ENCODE results near the gene LRRC4C.
"Not testable (repeated sequence)": the region's sequence is repeated elsewhere in the genome, so short reads cannot be mapped to it uniquely, and the experiment has no call there.

The LRRC4C gene

GRCh38 chr11:40203606-40204005 is 1255.8 kb downstream of the LRRC4C start:
- no peak for DNase-seq

- no peak for DNase-seq
Observed at GRCh38 chr11:40202589-40203270, 1256.7 kb downstream of the LRRC4C start.

DNA sequence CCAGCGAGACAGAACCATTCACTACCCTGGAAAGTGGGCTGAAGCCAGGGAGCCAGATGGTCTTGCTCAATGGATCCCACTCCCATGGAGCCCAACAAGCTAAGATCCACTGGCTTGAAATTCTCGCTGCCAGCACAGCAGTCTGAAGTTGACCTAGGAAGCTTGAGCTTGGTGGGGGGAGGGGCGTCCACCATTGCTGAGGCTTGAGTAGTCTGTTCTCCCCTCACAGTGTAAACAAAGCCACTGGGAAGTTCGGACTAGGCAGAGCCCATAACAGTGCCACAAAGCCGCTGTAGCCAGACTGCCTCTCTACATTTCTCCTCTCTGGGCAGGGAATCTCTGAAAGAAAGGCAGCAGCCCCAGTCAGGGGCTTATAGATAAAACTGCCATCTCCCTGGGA is 1266.9 kb downstream of the LRRC4C start:
- not testable (repeated sequence) for DNase-seq

DNA sequence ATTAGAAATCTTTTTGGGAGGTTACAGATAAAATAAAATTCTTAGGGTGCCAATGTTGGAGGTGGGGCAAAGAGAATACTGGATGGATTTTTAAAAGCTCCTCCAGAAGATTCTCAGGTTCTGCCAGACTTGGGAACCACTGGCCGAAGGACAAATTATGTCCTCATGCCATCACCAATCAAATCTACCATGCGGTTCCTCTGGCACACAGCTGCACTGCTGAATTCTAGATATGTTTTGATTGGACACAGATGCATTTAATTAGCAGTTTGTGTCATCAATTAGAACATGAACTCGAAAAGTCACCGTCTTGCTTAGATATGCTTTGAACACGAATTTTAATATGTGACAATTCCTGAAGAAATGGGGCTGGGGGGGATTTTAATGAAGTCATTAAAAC is 1269.2 kb downstream of the LRRC4C start:
- DNase-seq = no peak

- DNase-seq = no peak
Observed at GRCh38 chr11:40188848-40189247, 1270.6 kb downstream of the LRRC4C start.

- no peak for DNase-seq
Observed at GRCh38 chr11:40187295-40187694, 1272.2 kb downstream of the LRRC4C start.

GRCh38 chr11:40186437-40187263 is 1272.8 kb downstream of the LRRC4C start:
- DNase-seq = no peak

- no peak for DNase-seq
Observed at GRCh38 chr11:40185793-40186192, 1273.7 kb downstream of the LRRC4C start.

DNA sequence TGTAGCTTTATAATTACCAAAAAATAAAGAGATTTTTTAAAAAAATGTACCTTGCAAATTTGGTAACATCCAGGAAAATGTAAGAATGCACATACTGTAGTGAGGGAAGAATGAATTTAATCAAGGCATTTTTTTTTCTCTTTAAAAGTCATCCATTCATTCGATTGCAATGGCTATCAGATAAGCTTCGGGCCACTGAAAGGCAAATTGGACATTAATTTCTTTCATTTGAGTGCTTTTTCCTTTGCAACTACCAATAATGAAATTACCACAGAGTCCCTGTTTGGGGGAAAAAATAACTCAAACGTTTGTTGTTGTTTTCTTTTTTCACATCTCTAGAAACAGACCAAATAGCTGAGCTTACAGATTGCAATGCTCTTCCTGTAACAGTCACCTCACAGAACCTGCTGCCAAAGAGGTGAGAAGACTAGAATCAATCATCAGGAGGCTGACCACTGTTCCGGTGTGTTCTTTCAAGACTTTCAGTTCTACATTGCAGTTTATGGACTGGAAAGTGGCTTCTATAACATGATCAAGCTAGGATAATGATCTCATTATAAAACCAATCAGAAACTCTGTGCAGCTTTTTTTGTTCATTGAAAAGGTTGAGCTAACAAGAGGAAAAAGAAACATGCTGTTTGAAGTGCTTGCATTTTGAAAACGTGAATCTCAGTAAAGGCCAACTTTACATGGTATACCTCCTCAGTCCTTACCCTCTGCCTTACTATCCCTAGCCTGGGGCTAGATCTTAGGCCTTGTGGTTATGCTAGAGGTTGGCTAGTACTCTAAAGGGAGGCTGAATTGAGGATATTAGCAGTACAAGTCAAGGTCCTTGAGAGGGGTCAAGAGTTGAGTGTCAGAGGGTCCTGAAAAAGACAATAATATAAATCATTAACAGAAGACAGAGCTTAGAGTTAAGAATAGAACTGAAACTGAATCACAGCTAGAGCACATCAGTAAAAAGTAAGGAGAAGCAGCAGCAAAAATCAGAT is 1276.1 kb downstream of the LRRC4C start:
- DNase-seq = no peak

DNA sequence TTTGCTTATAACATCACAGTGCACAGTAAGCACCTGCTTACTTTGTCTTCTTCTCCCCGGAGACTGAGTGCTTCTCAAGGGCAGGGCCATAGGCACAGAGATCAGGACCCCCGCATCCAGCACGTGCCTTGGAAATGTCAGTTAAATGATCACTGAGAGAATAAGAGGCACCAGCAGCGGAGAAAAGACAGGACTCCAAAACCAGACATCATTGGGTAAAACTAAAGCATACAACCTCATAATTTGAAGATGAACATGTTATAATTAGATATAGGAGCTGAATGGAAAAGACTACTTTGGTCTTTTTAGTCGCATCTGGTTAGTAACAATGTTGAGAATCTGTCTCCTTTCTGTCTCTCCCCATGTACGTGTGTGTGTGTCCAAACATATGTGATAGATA is 1279.9 kb downstream of the LRRC4C start:
- no peak for DNase-seq

DNA sequence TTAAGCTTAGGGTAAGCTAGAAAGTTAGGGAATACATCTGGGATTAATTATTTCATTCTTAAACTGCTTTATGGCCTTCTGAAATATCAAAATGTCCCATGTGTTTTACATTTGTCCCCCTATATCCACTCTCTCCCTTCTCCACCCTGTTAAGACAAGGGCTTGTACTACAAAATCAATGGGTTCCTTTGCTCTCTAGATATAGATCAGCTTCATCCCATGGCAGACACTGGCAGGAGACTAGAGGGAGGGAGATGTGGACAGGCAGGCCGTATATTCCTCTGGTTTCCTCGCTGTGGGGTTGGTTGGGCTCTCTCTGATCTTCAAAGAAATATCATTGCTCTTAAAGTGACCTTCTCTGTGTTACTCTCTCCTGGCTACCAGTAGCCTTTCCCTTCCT is 1281.0 kb downstream of the LRRC4C start:
- no peak for DNase-seq

GRCh38 chr11:40175980-40176379 is 1283.5 kb downstream of the LRRC4C start:
- no peak for DNase-seq

DNA sequence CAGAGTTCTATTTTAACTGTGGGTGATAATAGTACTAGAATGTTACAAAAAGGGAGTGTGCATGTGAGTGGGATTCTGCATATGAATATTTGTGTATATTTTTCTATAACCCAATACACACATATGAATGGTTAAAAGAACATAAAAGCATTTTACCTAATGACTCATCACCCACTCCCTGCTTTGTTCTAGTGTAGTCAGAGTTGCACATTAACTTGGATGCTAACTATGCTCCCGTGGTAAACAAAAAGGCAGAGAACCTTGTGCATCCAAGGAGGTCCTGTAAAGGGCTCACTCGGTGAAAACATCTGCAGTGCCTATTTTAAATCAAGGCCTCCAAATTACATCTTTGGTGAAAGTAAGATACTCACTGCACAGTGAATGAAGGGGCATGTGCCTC is 1289.4 kb downstream of the LRRC4C start:
- no peak for DNase-seq

GRCh38 chr11:40168414-40168813 is 1291.0 kb downstream of the LRRC4C start:
- no peak for DNase-seq

- not testable (repeated sequence) for DNase-seq
Observed at GRCh38 chr11:40167805-40168204, 1291.6 kb downstream of the LRRC4C start.

GRCh38 chr11:40166892-40167291 is 1292.6 kb downstream of the LRRC4C start:
- DNase-seq = no peak

DNA sequence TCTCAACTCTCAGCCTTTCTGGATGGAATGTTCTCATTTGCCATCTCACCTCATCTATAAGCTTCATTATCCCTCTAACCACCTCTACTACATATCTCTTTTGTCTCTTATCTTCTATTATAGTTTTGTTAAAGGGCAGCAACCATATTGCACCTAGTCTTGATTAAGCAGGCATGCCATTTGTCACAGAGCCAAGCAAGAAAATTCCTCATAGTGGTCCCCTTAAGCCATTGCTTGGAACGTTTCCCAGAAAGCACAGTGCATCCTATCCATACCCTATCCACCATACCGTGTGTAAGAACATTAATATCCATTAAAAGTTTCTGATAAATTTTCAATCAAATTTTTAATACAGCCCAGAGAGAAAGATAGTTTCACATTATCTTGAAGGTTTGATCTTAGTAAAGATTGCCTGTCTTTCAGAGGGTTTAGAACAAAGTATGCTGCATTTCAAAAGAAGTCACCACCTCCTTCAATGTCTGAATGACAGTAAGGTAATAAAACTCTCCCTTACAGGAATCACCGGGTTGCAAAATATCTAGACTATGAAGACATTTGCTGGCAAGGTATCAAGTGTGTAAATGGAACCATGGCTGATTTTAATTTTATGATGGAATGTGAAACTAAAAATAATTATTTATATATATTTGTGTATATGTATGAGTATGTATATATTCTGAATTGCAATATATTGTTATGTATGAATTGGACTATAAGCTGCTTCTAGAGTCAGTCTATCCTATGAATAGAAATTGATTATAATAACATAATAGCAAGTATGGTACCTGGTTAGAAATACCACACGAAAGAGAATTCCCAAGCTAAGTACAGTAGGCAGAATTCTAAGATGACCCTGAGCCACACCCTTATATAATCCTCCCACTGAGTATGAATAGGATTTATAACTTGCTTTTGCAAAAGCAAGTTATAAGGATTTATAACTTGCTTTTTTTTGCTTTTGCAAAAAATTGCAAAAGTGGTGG is 1296.3 kb downstream of the LRRC4C start:
- DNase-seq = no peak

DNA sequence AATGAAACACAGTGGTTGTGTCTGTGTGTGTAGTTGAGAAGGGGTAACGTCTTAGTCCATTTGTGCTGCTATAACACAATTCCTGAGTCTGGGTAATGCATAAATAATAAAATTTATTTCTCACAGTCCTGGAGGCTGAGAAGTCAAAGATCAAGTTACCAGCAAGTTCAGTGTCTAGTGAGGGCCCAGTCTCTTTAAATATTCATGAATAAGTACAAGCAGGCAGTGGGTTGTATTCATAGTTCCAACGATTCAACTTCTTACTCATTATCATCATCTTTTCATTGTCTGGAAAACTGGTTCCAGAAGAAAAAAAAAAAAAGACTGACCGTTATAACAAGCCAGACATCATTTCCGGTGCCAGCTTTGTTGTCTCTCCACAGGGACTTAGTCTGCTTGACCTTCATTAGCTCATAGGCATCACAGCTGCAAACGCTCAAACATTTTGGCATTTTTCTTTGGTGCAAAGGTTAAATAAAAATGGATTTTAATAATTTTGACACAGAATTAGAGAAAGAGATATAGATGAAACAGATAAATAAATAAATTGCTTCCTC is 1297.5 kb downstream of the LRRC4C start:
- no peak for DNase-seq

DNA sequence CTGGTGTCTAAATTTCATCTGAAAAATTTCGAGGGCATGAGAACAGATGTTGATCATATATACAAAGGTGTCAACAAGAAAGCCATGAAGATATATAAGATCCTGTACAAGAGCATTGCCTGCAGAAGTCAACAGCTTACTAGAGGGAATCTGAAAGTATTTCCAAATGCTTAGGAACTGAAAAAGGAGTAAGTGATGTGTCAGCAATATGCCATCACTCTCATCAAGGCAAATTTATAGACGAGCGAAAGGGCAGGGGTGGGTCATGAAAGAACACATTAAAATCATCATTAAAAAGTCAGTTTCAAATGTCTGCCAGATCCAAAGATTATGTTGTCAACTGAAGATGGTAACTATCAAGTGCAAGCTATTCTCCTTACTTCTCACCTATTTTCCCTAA is 1299.0 kb downstream of the LRRC4C start:
- no peak for DNase-seq

DNA sequence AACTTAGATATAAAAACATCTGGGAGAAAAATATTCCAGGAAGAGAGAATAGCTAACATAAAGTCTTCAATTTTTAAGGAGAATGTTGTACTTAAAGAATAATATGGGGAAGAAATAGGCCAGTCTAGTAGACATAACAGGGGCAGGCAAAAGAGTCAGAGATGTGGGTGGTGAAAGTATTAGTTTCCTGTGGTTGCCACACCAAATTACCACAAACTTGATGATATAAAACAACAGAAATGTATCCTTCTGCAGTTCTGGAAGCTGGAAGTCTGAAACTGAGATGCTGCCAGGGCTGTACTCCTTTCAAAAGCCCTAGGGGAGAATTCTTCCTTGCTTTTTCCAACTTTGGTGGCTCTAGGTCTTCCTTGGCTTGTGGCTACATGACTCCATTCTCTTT is 1309.7 kb downstream of the LRRC4C start:
- no peak for DNase-seq

DNA sequence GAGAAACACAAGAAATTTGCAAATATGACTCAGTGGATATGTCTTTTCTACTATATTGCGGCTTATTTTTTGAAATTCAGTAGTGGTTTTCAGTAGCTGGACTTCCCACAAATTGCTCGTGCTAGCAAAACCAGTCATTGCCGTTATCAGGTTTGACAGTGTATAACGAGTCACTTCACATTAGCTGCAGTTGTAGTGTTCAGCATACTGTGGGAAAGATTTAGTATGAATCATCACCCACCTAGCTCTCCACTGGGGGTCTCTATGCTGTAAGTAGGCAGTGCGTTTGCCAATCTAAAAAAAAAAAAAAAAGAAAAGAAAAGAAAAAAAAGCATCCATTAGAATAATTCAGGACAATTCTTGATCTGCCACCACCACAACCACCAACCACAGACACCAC is 1318.9 kb downstream of the LRRC4C start:
- no peak for DNase-seq

GRCh38 chr11:40139536-40139935 is 1319.9 kb downstream of the LRRC4C start:
- DNase-seq = no peak

Measured in hematopoietic multipotent progenitor cell treated with erythropoietin and hydrocortisone succinate and interleukin-3 and kit ligand, for 8 days (in vitro differentiated cells).